NCI-H510A treated with DMSO at 0.1 percent for 48 hours (cell line): Measurements from ENCODE around the gene IL1A.

ENCODE experiments used
- DNase-seq: peaks from one replicate; lab custom pipeline; 2025; lab: John Stamatoyannopoulos, UW

The IL1A gene

DNA sequence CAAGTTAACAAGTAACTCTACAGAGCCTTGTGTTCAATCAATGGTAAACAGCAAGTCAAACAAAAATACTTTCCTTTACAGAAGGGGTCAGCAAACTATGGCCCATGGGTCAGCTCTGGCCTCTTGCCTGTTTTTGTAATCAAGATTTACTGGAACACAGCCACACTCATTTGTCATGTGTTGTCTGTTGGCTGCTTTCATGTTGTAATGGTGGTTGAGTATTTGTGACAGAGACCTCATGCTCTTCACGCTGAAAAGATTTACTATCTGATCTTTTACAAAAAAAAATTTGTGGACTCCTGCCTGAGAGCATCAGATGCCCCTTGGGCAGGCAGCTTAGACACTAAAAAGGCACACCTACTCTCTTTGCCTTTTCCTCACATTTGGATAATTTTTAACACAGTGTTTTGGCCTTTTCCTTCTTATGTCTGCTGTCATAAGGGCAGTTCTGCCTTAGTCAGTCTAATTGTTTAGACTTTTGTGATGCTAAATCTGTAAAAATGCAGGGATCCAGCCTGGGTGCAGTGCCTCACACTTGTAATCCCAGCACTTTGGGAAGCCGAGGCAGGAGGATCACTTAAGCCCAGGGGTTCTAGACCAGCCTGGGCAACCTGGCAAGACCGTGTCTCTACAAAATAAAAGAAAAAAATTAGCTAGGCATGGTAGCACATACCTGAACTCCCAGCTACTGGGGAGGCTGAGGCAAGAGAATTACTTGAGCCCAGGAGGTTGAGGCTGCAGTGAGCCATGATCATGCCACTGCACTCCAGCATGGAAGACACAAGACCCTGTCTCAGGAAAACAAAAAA is 34.0 kb upstream of the IL1A start:
- DNase-seq: no peak

GRCh38 chr2:112817082-112817689 is 32.9 kb upstream of the IL1A start:
- no peak for DNase-seq

DNA sequence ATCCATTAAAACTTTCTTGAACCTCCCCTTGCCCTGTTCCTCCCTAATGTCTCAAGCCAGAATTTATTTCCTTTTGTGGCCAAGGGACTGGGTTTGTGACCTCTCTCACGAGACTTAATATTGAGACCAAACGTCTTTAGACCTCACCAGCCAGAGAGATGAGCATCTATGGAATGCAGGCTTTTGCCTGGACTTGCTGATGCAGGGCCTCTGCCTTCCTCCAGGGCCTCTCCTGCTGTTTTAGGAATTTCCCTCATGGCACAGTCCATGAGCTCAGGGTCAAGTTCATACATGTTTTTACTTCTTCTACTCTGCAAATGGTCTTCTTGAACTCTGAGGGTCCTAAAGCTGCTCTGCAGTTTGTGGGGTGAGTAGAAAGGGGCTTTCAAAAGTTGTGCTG is 30.0 kb upstream of the IL1A start:
- no peak for DNase-seq

GRCh38 chr2:112813280-112813966 is 29.1 kb upstream of the IL1A start:
- no peak for DNase-seq

- no peak for DNase-seq
These were observed 28.3 kb upstream of the IL1A start for GRCh38 chr2:112812318-112813267.

GRCh38 chr2:112811841-112812306 is 27.6 kb upstream of the IL1A start:
- no peak for DNase-seq

GRCh38 chr2:112811276-112811831 is 27.1 kb upstream of the IL1A start:
- no peak for DNase-seq

GRCh38 chr2:112809112-112809511 is 24.8 kb upstream of the IL1A start:
- DNase-seq: no peak

DNA sequence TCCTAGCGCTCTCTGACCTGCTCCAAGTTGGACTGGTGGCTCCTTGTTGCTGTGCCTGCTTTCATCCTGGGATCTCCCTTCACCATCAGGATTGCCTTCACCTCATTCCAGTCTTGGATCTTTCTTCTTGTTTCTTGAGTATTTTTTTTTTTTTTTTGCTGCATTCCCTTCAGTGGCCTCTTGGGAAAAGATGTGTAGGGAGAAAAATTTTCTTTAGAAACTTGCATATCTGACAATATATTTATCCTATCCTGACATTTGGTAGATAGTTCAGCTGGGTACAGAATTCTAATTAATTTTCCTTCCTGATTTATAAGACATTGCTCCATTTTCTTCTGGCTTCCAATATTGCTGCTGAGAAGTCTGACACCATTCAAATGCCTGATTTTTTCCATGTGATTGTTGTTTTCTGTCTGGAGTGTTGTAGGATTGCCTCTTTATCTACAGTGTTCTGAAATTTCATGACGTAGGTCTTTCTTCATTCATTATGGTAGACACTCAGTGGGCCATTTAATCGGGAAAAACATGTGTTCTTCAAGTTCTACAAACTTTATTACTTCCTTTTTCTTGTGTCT is 23.0 kb upstream of the IL1A start:
- DNase-seq: no peak

- no peak for DNase-seq
These were observed 21.2 kb upstream of the IL1A start for GRCh38 chr2:112805542-112805941.

DNA sequence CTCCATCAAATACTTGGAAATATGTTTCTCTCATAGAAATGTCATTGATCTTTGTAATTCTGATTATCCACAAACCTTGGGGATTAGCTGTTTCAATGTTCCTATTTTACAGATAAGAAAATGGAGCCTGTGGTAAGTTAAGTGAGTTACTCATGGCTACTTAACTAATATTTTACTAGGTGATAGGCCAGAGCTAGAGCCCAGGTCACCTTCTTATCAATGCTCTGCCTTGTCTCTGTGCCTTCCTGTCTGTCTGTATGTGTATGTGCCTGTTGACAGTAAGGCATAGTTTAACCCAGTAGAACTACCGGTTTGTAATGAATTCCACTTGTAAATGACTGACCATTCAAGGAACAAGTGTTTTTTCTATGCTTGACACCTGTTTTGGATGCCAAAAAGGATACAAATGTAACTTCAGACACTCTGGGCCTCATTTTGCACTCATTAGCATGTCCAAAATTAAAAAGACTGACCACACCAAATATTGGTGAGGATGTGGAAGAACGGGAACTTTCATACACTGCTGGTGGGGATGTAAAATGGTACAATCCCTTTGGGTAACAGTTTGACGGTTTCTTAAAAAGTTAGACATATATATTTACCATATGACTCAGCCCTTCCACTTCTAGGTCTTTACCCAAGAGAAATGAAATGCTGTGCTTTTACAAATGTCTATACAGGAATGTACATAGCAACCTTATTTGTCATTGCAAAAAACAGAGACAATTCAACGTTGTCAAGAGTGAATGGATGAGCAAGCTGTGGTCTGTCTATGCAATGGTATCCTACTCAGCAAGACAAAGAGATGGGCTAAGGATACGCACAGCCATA is 19.6 kb upstream of the IL1A start:
- DNase-seq: no peak

GRCh38 chr2:112800881-112801583 is 16.7 kb upstream of the IL1A start:
- DNase-seq: no peak

DNA sequence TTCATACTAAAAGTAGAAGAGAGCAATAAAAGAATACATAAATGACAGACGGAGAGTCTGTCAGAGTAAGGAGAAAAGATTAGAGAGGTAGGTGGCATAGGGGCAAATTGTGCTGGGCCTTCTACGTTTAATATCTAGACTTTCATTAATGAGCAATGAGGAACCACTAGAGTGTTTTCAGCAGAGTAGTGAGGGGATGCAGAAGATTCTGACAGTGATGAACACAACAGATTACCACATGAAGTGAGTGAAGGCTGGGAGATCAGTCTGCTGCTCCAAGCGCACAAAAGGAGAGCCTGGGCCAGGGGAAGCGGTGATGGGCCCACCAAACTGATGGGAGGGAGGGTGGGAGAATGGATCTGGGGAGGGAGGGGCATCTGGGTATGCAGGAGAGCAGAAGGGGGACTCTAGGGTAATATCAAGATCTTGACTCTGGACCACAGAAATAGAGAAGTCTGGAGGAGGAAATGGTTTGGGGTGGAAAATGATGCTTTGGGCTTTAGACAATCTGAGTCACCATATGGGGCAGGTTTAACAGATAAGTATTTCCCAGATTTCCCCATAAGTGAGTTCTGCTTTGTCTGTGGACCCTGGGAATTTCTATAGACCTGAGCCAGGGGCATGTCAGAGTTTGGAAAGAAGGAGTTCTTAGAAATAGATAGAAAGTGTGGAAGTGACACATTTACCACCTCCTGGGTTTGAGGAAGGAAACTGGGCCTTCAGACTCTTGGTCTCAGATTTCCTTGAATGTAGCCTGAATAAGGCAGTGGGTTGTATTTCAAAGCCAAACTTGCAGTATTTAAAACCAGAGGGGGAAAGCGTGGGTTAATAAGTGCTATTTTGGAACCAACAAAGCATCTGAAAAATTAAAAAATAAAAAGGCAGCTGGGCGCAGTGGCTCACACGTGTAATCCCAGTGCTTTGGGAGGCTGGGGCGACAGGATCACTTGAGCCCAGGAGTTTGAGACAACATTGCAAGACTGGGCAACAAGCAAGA is 15.0 kb upstream of the IL1A start:
- DNase-seq: no peak

- DNase-seq: no peak
These were observed 12.2 kb upstream of the IL1A start for GRCh38 chr2:112796486-112796885.

GRCh38 chr2:112795774-112796173 is 11.5 kb upstream of the IL1A start:
- peak; percentile 39 for DNase-seq

GRCh38 chr2:112794841-112795240 is 10.5 kb upstream of the IL1A start:
- no peak for DNase-seq

DNA sequence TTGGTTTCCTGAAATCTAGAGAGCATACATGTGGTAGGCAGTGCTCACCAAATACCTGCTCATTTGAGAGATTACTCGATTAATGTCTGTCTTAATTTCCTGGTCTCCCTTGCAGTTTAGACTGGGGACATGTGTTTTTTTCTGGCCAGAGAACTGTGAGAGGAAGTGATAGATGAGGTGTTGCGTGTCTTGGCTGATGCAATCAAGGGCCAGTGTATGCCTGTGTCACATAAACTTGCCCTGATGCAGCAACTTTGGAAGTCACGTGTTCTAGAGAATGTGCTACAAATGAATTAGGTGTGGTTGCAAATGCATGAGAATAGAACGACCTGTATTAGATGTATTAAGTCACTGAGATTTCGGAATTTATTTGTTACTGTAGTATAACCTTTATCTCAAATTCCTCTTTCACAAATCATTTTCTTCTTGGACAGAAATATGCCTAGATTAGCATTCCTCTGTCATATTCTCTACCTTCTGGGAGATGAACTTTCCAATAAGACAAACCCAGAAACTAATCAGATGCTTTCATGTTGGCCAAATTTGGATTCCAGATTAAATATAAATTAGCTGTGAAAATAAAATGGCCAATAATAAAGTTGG is 9.9 kb upstream of the IL1A start:
- DNase-seq: no peak

- DNase-seq: no peak
These were observed 9.2 kb upstream of the IL1A start for GRCh38 chr2:112793449-112793978.
